HG03135 (cell line): ENCODE measurements around the gene HDAC7.
"Not testable (repeated sequence)": the region's sequence is repeated elsewhere in the genome, so short reads cannot be mapped to it uniquely, and the experiment has no call there.

Experiments used
- ATAC-seq: cut with Tn5 transposase; IDR thresholded peaks from one replicate; pipeline ENCODE4 v1.9.1; 2021; ENCODE audit warnings: mild to moderate bottlenecking, moderate library complexity; ENCODE audit not compliant: unreplicated experiment

HDAC7 gene

GRCh38 chr12:47815447-47815846 lies 4.3 kb downstream of the HDAC7 start:
- ATAC-seq, result not testable (repeated sequence)

- ATAC-seq, result no peak
Measured at GRCh38 chr12:47814539-47815170, 5.0 kb downstream of the HDAC7 start.

GRCh38 chr12:47813511-47814196 lies 6.0 kb downstream of the HDAC7 start:
- peak; percentile 39 for ATAC-seq

- peak; percentile 62 for ATAC-seq
Measured at GRCh38 chr12:47812797-47813510, 6.7 kb downstream of the HDAC7 start.

- ATAC-seq, result no peak
Measured at GRCh38 chr12:47811581-47812484, 7.9 kb downstream of the HDAC7 start.

GRCh38 chr12:47811072-47811396 lies 8.7 kb downstream of the HDAC7 start:
- no peak for ATAC-seq

- ATAC-seq, result not testable (repeated sequence)
Measured at GRCh38 chr12:47809518-47809917, 10.2 kb downstream of the HDAC7 start.

GRCh38 chr12:47808574-47809365 lies 10.9 kb downstream of the HDAC7 start:
- no peak for ATAC-seq

GRCh38 chr12:47808050-47808449 lies 11.7 kb downstream of the HDAC7 start:
- ATAC-seq, result peak; percentile 39

GRCh38 chr12:47807338-47807737 lies 12.4 kb downstream of the HDAC7 start:
- ATAC-seq, result no peak

- no peak for ATAC-seq
Measured at GRCh38 chr12:47805417-47805816, 14.3 kb downstream of the HDAC7 start.

GRCh38 chr12:47804171-47804570 lies 15.5 kb downstream of the HDAC7 start:
- no peak for ATAC-seq

GRCh38 chr12:47803191-47803875 lies 16.4 kb downstream of the HDAC7 start:
- ATAC-seq, result no peak

GRCh38 chr12:47802312-47802711 lies 17.4 kb downstream of the HDAC7 start:
- no peak for ATAC-seq

- no peak for ATAC-seq
Measured at GRCh38 chr12:47801904-47802246, 17.8 kb downstream of the HDAC7 start.

GRCh38 chr12:47801170-47801903 lies 18.4 kb downstream of the HDAC7 start:
- ATAC-seq, result no peak

GRCh38 chr12:47800582-47800981 lies 19.1 kb downstream of the HDAC7 start:
- no peak for ATAC-seq

- no peak for ATAC-seq
Measured at GRCh38 chr12:47799357-47799955, 20.2 kb downstream of the HDAC7 start.
